Measurements from ENCODE around the gene FAM200C. TPM values are rescaled to one million over a fixed set of nuclear protein-coding genes. Genes with fewer than 3 reads are reported as not detected.

The FAM200C gene
- total RNA-seq, 4 donors from 2014 or later = 3.6 to 5.1 (median 4.3) TPM

DNA sequence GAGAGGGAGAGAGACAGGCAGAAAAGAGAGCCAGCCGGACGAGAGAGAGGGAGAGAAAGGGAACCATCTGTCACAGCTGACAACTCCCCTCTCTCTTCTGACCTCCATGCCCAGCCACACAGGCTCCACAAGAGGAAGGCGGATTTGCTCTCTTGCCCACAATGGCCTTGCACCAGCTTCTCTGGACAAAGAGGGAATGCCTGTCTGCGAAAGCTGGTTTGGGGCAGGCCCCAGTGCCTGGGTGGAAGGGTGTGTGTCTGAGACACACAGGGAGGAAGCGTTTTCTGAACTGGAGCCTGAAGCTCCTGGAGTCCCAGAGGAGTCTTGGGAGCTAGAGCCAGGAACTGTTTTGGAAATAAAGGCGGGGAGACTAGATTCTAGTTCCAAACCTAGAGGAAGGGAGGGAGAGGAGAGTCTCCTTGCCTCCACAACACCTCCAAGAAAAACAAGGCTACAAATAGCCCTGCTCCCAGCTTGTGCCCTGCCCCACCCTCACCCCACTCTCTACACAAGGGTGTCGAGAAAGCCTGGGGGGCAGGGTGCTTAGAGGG is 41.9 kb downstream of the FAM200C start:
- TF ChIP-seq, protein P1, sequence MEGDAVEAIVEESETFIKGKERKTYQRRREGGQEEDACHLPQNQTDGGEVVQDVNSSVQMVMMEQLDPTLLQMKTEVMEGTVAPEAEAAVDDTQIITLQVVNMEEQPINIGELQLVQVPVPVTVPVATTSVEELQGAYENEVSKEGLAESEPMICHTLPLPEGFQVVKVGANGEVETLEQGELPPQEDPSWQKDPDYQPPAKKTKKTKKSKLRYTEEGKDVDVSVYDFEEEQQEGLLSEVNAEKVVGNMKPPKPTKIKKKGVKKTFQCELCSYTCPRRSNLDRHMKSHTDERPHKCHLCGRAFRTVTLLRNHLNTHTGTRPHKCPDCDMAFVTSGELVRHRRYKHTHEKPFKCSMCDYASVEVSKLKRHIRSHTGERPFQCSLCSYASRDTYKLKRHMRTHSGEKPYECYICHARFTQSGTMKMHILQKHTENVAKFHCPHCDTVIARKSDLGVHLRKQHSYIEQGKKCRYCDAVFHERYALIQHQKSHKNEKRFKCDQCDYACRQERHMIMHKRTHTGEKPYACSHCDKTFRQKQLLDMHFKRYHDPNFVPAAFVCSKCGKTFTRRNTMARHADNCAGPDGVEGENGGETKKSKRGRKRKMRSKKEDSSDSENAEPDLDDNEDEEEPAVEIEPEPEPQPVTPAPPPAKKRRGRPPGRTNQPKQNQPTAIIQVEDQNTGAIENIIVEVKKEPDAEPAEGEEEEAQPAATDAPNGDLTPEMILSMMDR (IDR thresholded peaks at IDR 0.05; ENCODE audit: low read depth) = no peak

DNA sequence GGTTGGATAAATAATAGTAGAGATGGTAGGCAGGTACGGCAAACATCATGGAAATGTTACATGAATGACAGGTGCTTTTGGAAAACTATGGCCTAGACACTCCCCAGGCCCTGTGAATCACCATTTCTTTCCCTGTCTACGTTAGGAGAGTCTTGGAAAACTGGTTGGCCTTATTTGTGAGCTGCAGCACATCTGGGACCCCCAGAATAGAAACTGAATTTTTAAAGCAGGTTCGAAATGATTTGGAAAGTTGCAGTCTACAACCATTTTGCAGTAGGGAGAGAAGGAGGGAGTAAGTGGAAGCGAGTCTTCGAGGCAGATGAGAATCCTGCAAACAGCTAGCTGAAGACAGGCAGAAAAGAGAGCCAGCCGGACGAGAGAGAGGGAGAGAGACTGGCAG is 42.5 kb downstream of the FAM200C start:
- TF ChIP-seq, protein P1 (IDR thresholded peaks at IDR 0.05; ENCODE audit: low read depth) = no peak

DNA sequence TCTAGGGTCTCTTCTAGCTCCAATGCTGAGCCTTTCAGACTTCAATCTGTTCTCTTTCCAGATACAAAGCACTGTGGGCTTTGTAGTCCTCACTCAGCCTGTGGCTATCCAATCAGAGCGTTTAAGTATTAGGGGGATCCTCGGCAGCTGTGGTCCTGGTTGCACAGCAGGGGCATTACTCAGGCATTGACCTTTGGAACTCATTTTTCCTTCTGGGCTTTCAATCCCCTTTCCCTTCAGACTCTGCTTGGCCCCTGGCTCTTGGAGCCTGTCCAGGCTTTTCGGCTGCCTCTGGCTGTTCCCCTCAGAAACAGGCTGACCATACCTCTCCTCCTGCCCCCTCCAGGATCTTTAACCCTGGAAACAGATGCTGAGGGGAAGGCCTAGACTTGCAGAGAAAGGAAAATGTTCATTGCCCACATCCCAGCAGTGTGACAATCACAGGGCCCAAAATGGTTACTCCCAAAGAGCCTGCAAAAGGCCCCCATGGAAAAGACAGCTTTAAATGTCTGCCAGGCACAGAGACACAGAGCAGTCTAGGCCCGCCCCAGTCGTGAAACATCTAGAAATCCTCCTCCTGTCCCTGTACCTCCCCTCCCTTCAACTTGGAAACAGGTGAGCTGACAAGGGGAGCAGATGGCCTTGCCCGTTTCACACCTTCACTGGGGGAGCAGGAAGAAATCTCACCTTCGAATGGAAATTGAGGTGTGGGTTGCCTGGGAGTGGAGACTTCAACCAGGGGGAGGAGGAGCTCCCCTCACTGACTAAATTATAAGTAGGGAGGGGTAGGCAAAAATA is 43.1 kb downstream of the FAM200C start:
- TF ChIP-seq, protein P1 (IDR thresholded peaks at IDR 0.05; ENCODE audit: low read depth) = no peak

DNA sequence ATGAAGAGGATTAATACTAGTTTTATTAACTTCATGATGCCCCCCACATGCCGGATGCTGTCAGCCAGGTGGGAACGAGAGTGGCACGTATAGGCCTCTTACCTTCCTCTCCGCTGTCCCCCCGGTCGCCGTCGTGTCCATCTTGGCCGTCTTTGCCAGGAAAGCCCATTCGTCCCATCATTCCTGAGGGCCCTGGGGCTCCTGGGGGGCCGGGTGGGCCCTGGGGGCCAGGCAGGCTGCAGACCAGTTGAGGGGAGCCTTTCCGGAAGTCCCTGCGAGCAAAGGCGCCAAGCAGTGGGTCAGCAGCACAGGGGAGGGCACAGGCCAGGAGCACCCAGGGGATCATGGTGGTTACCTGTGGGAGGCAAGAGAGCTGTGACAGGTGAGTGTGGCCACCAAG is 45.2 kb downstream of the FAM200C start:
- TF ChIP-seq, protein P1 (IDR thresholded peaks at IDR 0.05; ENCODE audit: low read depth) = no peak

DNA sequence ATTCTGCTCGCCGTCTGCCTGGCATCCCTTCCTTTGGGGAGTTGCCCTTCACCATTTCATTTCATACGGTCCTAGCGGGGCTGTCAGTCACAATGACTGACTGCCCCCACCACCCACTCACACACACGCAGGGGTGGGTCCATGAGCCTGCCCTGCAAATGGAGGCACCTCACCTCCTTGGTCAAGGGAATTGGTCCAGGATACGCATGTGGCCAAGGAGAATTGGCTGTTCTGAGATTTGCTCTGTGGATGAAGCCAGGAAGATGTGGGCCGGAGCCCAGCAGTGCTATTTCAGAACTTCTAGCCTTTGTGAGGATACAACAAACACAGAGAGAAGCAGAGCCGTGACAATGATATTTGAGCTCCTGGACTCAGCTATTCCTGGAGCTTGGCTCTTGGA is 46.5 kb downstream of the FAM200C start:
- TF ChIP-seq, protein P1 (IDR thresholded peaks at IDR 0.05; ENCODE audit: low read depth) = no peak

DNA sequence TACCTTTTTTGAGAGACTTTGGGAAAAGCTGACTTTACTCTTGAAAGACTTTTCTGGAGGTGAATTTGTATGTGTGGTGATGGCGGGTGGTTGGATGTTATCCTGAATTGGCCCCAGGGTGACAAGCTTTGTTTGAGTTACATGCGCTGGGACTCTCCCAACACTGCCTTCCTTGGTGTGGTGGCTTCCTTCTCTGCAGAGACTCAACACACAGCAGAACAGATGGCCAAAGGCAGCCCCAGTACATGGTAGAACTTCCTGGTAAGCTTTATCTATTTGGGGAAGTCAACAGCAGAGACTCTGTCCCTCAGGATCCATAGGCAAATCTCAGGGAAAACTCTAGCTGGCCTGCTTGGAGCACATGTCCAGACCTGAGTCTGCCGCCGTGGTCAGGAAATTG is 47.5 kb downstream of the FAM200C start:
- TF ChIP-seq, protein P1 (IDR thresholded peaks at IDR 0.05; ENCODE audit: low read depth) = no peak

DNA sequence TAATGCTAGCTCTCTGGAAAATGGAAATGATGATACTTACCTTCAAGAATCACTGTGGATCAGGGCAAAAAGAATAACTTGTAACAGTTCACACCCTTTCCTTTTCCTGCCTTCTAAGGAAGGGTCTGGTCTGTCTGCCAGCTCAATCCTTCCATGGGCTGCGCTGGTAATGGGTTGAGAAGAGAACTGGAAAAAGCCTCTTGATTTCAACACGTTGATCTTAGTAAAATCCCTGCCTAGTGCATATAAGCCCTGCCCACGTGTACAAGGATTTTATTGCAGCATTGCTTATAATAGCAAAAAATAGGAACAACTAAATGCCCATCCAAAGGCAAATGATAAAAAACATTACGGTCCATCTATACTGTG is 49.9 kb downstream of the FAM200C start:
- TF ChIP-seq, protein P1 (IDR thresholded peaks at IDR 0.05; ENCODE audit: low read depth) = no peak

Data from subcutaneous adipose tissue (tissue), 4 donors.